Measurements from ENCODE around the gene USP24.

Gene USP24

GRCh38 chr1:55143684-55144083 lies 71.5 kb downstream of the USP24 start:
- H3K4me1 ChIP-seq (ENCODE audit: control insufficient read depth in 1 of 2, insufficient read depth in 1 of 2, low read depth in 1 of 2, low read length in 1 of 2): peaks cover 0 to 3% of the 10 kb centered on the region in 2 experiments
- H3K9me3 ChIP-seq: no peaks in the 10 kb centered on the region
- H3K4me3 ChIP-seq (ENCODE audit: low read depth in 1 of 2, low read length in 1 of 2): no peak overlapping the region
- H3K36me3 ChIP-seq: peaks cover 53% of the 10 kb centered on the region
- no peak overlapping the region for H3K27ac ChIP-seq
- no peaks in the 10 kb centered on the region for H3K27me3 ChIP-seq
- no peak for TF ChIP-seq CTCF (IDR thresholded peaks at IDR 0.05)

GRCh38 chr1:55141295-55141893 lies 73.8 kb downstream of the USP24 start:
- Histone ChIP-seq H3K4me1 (ENCODE audit: control insufficient read depth in 1 of 2, insufficient read depth in 1 of 2, low read depth in 1 of 2, low read length in 1 of 2) (peaks cover 0 to 3% of the 10 kb centered on the region in 2 experiments), H3K36me3 (peaks cover 68% of the 10 kb centered on the region), H3K9me3 (no peaks in the 10 kb centered on the region), H3K27ac (no peak overlapping the region), H3K27me3 (no peaks in the 10 kb centered on the region), H3K4me3 (ENCODE audit: low read depth in 1 of 2, low read length in 1 of 2) (no peak overlapping the region)
- no peak for TF ChIP-seq CTCF (IDR thresholded peaks at IDR 0.05)

GRCh38 chr1:55140546-55140983 lies 74.6 kb downstream of the USP24 start:
- Histone ChIP-seq H3K9me3 (no peaks in the 10 kb centered on the region), H3K36me3 (peaks cover 68% of the 10 kb centered on the region), H3K4me3 (ENCODE audit: low read depth in 1 of 2, low read length in 1 of 2) (no peak overlapping the region), H3K4me1 (ENCODE audit: control insufficient read depth in 1 of 2, insufficient read depth in 1 of 2, low read depth in 1 of 2, low read length in 1 of 2) (peaks cover 0 to 3% of the 10 kb centered on the region in 2 experiments), H3K27me3 (no peaks in the 10 kb centered on the region), H3K27ac (no peak overlapping the region)
- TF ChIP-seq CTCF (IDR thresholded peaks at IDR 0.05): peak; percentile 51

- Histone ChIP-seq H3K9me3 (no peaks in the 10 kb centered on the region), H3K27ac (no peak overlapping the region), H3K27me3 (no peaks in the 10 kb centered on the region), H3K4me3 (ENCODE audit: low read depth in 1 of 2, low read length in 1 of 2) (no peak overlapping the region), H3K4me1 (ENCODE audit: control insufficient read depth in 1 of 2, insufficient read depth in 1 of 2, low read depth in 1 of 2, low read length in 1 of 2) (peaks cover 0 to 3% of the 10 kb centered on the region in 2 experiments), H3K36me3 (peaks cover 68% of the 10 kb centered on the region)
- no peak for TF ChIP-seq CTCF (IDR thresholded peaks at IDR 0.05)
Observed at GRCh38 chr1:55140137-55140536, 75.0 kb downstream of the USP24 start.

- TF ChIP-seq CTCF (IDR thresholded peaks at IDR 0.05): no peak
- Histone ChIP-seq H3K27me3 (no peaks in the 10 kb centered on the region), H3K4me1 (ENCODE audit: control insufficient read depth in 1 of 2, insufficient read depth in 1 of 2, low read depth in 1 of 2, low read length in 1 of 2) (no peaks in the 10 kb centered on the region), H3K27ac (no peak overlapping the region), H3K9me3 (no peaks in the 10 kb centered on the region), H3K36me3 (peaks cover 76% of the 10 kb centered on the region), H3K4me3 (ENCODE audit: low read depth in 1 of 2, low read length in 1 of 2) (no peak overlapping the region)
Observed at GRCh38 chr1:55138823-55139222, 76.3 kb downstream of the USP24 start.
